A673 (cell line): ENCODE measurements around the gene CDC20B.

Experiments
- EZH2 ChIP-seq: fragments of 200-600 bp; sonication (generic); IDR thresholded peaks from 2 replicates; pipeline ENCODE4 v1.6.1; 2017; ENCODE audit warnings: borderline replicate concordance, low read depth, mild to moderate bottlenecking, mixed read lengths, antibody characterized with exemption, low read length; ENCODE audit not compliant: poor library complexity, severe bottlenecking
- TF ChIP-seq, protein P1 (sequence below): fragments of 300-800, 200-600 bp; sonication (generic); conservative IDR thresholded peaks from 2 replicates; pipeline ENCODE4 v1.5.1; 2017; ENCODE audit warnings: low read depth, mild to moderate bottlenecking, antibody characterized with exemption, low read length, moderate library complexity, mixed read lengths

DNA sequence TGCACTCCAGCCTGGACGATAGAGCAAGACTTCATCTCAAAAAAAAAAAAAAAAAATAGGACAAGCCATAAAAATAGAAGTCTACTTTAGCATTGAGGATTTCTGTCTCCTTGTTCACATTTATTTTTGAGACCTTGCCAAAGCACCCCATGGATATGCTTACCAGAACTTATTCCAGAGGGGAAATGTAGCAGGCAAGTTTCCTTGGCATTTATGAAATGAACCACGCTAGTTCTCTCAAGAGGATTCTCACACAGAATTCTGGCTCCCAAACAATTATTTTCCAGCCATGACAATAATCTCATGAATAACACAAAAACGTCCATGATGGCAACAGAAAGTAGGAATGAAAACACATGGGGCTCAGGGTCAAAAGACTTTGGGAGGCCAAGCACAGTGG is 36.5 kb downstream of the CDC20B start:
- TF ChIP-seq, protein P1, sequence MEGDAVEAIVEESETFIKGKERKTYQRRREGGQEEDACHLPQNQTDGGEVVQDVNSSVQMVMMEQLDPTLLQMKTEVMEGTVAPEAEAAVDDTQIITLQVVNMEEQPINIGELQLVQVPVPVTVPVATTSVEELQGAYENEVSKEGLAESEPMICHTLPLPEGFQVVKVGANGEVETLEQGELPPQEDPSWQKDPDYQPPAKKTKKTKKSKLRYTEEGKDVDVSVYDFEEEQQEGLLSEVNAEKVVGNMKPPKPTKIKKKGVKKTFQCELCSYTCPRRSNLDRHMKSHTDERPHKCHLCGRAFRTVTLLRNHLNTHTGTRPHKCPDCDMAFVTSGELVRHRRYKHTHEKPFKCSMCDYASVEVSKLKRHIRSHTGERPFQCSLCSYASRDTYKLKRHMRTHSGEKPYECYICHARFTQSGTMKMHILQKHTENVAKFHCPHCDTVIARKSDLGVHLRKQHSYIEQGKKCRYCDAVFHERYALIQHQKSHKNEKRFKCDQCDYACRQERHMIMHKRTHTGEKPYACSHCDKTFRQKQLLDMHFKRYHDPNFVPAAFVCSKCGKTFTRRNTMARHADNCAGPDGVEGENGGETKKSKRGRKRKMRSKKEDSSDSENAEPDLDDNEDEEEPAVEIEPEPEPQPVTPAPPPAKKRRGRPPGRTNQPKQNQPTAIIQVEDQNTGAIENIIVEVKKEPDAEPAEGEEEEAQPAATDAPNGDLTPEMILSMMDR: no peak
- no peak for TF ChIP-seq EZH2
